Cardiac septum (tissue), 1 donor: ENCODE results near the gene MOGAT3. TPM values are rescaled to one million over a fixed set of nuclear protein-coding genes. Genes with fewer than 3 reads are reported as not detected.

ENCODE experiments used
- DNase-seq: peaks from one replicate; pipeline ENCODE4 v3.0.0-alpha.2; 2020; ENCODE audit warnings: low spot score
- intact Hi-C: fragments of 100-400 bp; cut with DNase I; formaldehyde crosslinking; loops from one replicate; pipeline ENCODE4 v1.14.0; 2022
- total RNA-seq: library from RNA; stranded (reverse); fragmentation: NEBNext Ultra II Directional; extraction: Animal tissue kit (Norgen Biotek cat#: 25700); gene quantifications from one replicate; pipeline ENCODE4 v1.2.1, GENCODE V29; 2021
- donor health status: DM: no; HTN: no; CAD: no.

Gene MOGAT3
- total RNA-seq, 1 donor from 2014 or later, result not detected

DNA sequence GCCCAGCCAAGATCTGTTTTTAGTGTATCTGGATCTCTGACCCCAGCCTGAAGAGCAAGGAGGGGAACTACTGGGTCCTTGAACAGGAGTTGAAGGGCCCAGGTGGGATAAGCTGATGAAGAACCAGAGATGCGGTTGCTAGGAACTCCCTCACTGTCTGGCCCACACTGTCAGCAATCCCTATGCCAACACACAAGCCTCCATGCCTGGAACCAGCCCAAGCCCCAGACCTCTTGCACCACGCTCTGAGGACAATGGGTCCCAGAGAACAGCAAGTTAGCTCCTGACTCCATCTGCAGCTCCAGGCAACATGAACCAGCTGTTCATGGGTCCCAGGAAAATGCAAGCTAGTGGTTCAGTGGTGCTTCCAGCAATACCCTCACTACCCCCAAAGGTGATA, 23.2 kb downstream of the MOGAT3 start:
- intact Hi-C loops, result no loop called here

DNA sequence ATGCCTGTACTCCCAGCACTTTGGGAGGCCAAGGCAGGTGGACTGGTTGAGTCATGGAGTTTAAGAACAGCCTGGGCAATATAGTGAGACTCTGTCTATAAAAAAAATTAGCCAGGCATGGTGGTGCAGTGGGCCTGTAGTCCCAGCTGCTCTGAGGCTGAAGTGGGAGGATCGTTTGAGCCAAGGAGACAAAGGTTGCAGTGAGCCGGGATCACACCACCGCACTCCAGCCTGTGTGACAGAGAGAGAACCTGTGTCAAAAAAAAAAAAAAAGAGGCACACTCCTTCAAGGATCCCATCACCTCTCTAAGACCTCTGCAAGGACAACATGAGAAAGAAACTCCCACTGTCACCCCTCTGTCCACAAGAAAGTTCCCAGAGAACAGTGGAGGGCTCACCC, 25.2 kb downstream of the MOGAT3 start:
- intact Hi-C loops, result no loop called here
- no peak for DNase-seq

More for the DNA sequence above, 23.2 kb downstream of the MOGAT3 start:
- DNase-seq, result no peak

DNA sequence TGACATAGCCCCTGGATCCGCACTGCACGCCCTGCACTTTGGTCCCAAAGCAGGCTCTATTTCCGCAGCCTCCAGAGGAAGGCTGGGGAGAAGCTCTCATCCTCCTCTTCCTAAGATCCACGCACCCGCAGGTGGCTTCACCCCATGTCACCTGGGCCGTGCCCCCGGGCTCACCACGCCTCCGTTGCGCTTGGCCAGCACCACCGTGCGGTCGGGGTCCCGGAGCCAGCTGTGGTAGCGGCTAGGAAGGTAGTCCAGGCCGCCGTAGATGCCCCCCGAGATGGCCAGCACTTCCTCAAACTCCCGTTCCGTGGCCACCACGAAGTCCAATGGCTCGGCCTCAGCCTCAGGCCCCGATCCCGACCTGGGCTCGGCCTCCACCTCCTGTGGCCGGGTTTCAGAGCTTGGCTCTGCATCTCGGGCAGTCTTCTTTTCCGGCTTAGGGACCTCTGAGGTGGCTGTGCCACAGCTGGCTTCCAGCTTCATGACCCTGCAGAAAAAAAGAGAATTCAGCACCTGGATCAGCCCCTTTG, 26.4 kb downstream of the MOGAT3 start:
- DNase-seq, result no peak
- intact Hi-C loops, result no loop called here

DNA sequence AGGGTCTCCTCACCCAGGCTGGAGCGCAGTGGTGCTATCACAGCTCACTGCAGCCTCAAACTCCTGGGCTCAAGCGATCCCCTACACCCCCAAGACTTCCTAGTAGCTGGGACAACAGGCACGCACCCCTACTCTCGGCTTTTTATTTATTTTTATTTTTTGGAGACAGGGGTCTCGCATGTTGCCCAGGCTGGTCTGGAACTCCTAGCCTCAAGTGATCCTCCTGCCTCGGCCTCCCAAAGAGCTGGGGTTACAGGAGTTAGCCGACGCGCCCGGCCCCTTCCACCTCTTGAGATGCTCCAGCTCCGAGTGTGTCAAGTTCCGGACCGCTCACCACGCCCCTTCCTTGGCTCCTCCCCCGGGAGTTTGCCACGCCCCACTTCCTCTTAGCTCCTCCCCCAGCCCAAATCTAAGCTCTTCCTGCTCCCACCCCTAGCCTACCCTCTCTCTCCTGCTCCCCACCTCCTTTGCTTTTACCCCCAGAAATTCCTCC, 27.0 kb downstream of the MOGAT3 start:
- intact Hi-C loops, result no loop called here
- DNase-seq, result no peak

DNA sequence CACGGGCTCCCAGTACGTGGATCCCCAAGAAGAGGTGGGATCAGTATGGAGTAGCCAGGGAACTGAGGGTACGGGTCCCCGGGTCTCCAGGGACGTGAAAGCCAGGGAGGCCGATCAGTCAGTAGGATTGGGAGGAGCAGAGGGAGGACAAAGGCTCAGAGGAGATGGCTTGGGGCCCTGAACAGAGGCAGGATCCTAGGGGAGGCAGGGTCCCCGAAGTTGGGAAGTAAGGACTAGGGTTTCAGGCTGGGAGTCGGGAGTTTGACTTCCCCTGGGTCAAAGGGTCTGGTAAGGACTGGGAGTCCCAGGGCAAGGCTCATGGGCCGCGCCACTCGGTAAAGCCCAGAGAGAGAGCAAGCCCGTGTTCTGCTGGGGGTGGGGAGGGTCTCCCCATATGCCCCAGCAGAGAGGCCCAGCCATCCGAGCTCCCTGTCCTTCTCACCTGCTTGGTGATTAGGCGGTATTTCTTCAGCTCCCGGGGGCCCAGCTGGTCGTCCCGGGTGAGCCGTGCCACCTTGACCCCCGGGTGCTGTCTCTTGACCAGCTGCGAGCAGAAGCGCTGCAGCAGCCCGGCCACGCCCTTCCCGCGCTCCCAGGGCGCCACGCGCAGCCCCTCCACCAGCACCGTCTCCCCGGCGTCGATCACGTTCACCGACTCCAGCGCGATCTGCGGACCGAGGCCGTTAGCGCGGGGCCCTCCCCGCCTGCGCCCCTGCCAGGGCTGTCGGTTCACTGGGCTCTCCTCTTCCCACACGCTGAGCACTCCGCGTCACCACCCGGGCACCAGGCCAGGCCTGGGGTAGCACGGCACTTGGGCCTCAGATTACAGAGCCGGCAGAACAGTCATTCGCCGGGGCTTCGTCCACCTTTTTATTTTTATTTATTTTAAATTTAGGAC, 27.7 kb downstream of the MOGAT3 start:
- intact Hi-C loops, result no loop called here
- peak; percentile 85 for DNase-seq

DNA sequence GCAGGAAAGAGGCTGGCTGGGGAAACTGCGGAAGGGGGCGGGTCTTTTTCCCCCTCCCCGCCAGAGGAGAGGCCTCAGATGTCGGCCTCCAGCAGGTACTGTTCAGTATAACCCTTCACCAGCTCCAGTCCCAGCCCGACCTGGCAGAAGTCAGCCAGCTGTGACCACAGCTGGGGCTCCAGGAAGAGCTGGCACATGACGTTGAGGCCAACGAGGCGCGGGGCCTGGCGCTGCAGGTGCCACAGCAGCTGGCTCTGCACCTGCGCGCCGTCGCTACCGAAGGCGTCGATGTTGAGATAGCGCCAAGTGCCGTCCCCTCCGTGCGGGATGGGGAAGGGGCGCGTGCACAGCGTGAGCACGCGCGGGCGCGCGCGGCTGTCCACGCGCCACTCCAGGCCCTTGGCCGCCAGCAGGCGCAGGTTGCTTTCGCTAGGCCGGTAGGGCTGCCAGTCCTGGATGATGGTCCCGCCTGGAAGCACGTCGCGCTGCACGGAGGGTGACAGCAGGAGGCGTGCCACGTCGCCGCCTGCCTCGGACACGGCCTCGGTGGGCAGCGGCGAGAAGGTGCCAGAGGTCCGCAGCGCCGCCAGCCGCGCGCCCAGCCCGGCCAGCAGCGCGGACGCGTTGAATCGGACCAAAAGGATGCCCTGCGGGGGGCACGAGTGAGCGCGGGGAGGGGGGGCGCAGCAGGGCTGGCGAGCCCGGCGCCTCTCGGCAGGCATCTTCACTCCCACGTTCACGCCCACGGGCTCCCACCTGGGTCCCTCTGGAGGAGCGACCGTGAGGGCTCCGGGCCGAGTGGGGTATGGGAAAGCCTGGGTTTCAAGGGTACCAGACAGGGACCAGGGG, 28.6 kb downstream of the MOGAT3 start:
- no peak for DNase-seq
- intact Hi-C loops, result no loop called here

DNA sequence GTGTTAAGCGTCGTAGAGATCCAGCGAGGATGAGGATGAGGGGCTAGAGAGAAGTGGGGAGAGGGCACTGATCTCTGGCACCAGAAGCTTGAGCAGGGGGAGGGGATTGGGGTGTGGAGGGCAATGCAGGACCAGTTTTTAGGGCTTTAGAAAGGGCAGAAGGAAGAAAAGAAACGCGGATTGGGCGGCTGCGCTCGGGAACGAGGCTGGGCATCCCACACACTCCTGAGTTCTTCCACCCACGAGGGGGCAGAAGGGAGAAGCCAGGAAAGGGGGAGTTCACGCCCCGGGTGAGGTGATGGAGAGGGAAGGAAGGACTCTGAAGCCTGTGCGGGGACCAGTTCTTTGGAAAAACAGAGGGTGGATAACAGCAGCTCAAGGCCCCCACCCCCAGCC, 29.4 kb downstream of the MOGAT3 start:
- intact Hi-C loops, result no loop called here
- DNase-seq, result no peak

DNA sequence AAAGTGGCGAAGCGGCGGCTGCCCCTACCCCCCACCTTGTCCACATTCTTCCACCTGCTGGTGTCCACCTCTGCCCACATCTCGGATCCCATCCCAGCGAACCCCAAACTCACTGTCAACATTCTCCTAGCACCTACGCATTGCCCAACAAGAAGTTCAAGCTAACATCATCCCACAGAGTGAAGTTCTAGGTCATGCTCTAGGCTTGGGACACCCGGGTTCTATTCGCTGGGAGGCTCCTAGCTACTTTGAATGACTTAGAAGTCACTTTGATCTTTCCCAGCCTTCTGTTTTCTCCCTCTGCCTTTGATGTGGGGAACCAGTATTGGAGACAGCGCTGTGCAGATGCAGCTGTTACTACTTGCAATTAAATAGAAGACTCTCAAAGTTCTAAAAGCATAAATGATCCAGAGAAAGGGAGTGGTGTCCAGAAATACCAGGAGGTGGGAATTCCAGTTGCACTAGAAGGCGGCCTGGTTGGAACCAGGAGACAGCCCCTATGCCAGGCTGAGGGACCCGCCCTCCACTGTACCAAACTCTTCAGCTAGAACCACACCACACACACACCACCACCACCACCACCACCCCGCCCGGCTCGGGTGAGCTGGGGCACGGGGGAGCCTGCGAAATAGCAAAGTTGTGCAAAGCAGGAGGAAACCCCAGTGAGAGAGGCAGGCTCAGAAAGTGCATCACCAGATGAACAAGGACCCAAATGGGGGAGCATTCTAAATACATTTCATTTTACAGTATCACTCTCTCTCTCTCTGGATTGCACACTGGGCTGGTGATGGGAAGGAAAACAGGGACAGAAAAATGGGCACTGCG, 30.0 kb downstream of the MOGAT3 start:
- no peak for DNase-seq
- intact Hi-C loops, result no loop called here

DNA sequence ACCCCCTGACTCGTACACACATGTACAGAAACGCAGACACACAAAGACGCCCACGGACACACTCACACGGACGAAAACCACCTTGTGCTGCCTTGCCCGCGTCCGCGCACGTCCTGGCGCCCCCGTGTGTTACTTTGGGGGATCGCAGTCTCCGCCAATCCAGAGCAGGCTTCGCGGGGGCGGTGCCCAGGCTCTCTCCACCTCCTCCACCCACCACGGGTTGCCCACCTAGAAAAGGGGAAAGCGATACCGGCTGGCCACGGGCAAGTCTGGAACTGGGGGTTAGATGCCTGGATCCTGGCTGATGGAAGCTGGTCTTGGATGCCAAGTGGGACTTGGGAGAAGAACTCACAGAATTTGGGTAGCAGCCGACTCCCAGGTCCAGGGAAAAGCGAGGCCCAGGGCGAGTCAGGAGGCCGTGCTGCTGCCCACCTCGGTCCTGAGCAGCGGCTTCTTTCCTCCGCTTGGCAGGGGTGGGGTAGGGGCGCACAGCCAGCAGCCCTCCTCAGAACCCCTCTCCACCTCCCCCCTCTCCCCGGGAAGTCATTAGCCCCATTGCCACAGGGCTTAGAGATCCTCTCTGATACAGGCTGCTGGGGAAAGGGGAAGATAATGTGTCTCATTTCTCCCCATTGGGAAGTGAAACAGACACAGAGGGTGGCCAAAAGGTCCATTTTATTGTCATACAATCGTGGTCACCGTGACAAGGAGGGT, 30.8 kb downstream of the MOGAT3 start:
- DNase-seq, result peak; percentile 88
- intact Hi-C loops, result loop anchor here (10.0 kb wide), 1 partner anchor 275 kb away; the partner anchor contains the start of gene ACHE

DNA sequence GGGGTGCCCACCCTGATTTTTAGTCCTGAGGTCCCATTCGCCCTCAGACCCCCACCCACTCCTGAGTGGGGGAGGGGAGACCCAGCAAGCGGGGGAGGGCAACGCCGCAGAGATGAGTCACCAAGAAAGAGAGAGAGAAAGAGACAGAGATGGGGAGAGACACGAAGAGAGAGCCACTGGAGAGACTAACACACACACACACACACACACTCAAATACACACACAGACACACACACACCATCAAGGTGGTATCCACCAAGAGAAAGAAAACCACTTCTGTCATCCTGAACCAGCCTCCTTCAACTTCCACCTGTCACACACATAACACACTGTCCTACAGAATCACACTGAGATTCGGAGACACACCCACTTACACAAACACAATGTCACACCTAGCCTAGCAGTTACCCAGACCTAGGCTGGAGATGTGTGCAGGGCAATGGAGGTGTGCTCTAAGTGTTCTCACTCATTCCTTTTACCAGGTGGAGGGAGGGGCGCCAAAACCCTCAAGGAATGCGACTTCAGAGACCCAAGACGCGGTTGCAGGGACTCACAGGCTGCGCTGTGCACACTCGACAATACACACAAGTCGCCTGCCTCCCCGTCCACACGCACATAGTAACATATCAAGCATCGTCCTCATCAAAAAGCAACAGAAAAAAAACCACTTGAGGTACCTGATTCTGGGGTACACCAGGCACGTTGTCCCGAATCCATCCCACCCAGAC, 31.6 kb downstream of the MOGAT3 start:
- no peak for DNase-seq
- intact Hi-C loops, result loop anchor here (10.0 kb wide), 1 partner anchor 274 kb away; the partner anchor contains the start of gene ACHE

DNA sequence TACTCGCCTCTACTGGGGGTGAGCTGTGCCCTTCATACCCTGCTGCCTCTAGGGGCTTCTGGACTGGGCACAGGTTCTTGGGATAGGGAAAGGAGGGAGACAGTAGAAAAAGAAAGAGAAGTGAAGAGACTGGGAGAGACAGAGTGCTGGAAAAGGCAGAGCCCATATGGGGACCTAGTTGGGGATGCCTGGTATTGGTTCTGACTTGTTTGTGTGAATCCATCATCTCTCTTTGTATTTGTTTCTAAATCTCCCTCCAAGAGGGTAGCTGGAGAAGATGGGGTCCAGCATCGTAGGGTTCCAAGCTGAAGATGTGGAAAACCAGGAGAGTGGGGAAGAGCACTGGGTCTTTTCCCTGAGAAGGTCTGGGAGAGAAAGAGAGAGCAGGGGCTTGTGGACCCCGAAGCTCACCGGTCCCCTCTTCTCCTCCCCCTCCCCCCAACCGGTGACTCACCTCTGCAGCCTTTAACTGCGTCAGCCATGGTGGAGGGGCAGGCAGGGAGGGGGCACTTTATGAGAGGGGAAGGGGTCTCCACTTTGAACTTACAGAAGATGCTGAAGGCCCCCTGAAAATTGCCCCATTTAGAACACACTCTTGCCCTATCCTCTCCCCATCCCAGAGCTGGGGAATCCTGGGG, 32.3 kb downstream of the MOGAT3 start:
- intact Hi-C loops, result loop anchor here (10.0 kb wide), 1 partner anchor 274 kb away; the partner anchor contains the start of gene ACHE

DNA sequence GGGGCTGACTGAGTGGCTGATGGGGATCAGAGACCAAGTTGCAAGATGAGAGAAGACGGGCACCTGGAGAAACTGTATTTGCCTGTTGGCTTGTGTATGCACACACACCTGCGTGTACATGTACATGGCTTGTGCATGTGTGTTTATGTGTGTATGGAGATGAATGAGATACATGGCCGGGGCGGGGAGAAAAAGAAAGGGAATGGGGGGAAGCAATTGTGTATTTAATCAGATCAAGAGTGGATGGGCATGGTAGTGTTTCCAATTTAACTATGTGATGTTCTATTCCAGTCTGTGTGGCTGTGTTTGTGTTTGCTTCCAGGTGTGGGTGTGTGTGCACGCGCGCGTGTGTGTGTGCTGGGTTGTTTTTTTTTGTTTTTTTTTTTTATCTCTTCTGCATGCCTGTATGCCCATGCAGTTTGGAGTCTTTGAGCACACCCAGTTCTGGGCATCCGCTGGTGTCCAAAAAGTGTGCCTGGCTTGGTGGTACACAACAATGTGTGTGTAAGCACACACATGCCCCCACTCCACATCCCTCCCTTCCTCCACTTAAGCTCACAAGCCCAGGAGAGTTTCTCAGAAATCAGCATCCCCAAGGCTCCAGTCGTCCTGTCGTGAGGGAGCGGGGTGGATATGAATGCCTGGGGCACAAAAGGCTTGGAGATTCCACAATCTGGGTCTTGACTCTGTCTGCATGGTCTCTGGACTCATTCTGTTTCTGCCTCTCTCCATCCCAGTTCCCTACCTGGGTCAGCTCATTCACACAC, 33.0 kb downstream of the MOGAT3 start:
- intact Hi-C loops, result loop anchor here (10.0 kb wide), 1 partner anchor 273 kb away; the partner anchor contains the start of gene ACHE
- no peak for DNase-seq

More for the DNA sequence above, 32.3 kb downstream of the MOGAT3 start:
- no peak for DNase-seq

DNA sequence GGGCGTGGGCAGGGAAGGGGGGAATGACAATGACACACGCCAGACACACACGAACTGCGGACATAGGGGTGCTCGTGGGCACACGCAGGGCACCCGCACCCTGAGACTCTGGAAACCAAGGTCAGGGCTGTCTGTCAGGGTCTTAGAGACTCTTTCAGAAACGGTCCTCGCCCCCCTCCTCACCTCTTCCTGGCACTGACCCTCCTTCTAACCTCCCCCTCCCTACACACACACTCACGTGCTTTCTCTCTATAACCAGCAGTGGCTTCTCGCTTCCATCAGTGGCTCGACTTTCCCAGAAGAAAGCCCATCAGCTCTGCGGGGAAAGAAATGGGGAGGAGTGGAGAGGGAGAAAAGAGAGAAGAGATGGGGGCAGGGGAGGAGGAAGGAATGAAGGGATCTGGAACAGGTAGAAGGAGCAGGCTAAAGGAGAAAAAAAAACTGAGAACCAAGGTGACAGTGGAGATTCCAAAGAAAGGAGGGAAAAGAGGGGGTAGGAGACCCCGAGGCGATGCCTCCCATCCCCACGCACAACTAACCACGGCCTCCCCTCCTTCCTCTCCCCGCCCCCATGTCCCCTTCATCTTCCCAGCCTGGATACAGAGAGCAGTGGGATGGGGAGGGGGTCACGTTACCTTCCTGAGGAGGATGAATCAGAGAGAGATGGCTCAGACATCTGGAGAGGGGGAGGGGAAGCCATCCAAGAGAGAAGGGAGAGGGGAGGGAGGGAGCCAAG, 33.8 kb downstream of the MOGAT3 start:
- intact Hi-C loops, result loop anchor here (10.0 kb wide), 1 partner anchor 272 kb away; the partner anchor contains the start of gene ACHE
- DNase-seq, result no peak

DNA sequence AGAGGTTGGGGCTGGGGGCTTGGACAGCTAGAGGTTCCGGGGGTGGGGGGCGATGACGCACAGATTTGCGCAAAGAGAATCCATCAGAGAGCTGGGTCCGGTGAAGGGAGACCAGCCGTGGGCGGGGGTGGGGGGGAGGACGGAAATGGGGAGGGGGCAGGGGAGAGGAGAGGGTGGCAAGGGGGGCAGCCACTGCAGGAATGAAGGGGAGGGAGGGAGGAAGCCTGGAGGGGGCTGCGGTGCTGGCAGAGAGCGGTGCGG, 34.3 kb downstream of the MOGAT3 start:
- intact Hi-C loops, result loop anchor here (10.0 kb wide), 1 partner anchor 272 kb away; the partner anchor contains the start of gene ACHE
- no peak for DNase-seq

DNA sequence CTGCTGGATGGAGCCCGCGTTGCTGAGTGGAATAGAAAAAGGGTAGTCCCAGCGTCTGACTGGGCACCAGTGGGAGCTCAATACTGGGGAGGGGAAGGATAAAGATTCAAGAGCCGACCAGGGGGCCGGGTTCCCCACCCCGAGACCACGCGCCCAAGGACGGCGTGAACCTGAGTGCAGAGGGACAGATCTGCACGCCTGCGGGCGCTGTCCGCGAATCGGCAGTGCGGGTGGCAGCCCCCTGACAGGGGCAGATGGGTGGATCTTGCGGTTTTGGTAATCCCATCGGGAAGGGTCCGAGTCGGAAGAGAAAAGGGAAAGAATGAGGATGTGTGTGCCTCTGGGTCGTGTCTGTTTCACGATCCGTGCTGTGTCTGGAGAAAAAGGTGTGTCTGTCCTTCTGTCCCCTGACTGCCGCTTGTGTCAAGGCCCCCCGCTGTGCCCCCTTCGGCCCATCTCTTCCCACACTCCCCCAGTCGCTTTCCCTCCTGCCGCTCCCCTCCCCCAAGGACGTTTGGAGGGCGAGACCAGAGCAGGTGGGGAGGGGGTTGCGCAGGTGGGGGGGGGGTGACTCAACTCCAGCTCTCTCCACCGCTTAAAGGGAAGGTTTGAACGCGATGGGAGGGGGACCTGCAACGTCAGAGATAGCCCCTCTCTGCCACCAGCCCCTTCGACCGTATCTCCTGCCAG, 34.7 kb downstream of the MOGAT3 start:
- intact Hi-C loops, result loop anchor here (1.0 to 10.0 kb wide), 2 partner anchors 12 to 271 kb away; partner anchors contain the start of genes ACHE and AP1S1
- no peak for DNase-seq
